SK-N-SH treated with all-trans-retinoic acid at 6 μM for 48 hours (cell line): ENCODE data around the gene UCHL3.

ENCODE experiments used
- CREB5 ChIP-seq: fragments of 250-450 bp; sonication (Bioruptor Pico); IDR thresholded peaks from 2 replicates; pipeline ENCODE4 v1.5.1; 2020; ENCODE audit warnings: low read depth, mild to moderate bottlenecking, moderate library complexity
- PPARA ChIP-seq: fragments of 250-450 bp; sonication (Bioruptor Pico); IDR thresholded peaks from 2 replicates; pipeline ENCODE4 v1.5.0; 2020; ENCODE audit warnings: mild to moderate bottlenecking, borderline replicate concordance
- ZFP30 ChIP-seq: fragments of 450-650 bp; formaldehyde crosslinking; IDR thresholded peaks from 2 replicates; pipeline ENCODE4 v1.5.0; 2022; ENCODE audit warnings: mild to moderate bottlenecking, moderate library complexity

- TF ChIP-seq CREB5 (CRISPR knock-in tag) (no peak), PPARA (no peak), ZFP30 (CRISPR knock-in tag) (no peak)
Observed at GRCh38 chr13:75600371-75600770, 50.8 kb downstream of the UCHL3 start.
